AG04450 (cell line): ENCODE results near the gene KCNMB2. TPM values are rescaled to one million over a fixed set of nuclear protein-coding genes. Genes with fewer than 3 reads are reported as not detected.
"Not testable (repeated sequence)": the region's sequence is repeated elsewhere in the genome, so short reads cannot be mapped to it uniquely, and the experiment has no call there.

Source experiments
- CTCF ChIA-PET: fragments of 300-600, 350-600 bp; formaldehyde crosslinking; extraction: SDS; loops from one replicate; lab custom pipeline; 2022; ENCODE audit warnings: antibody characterized with exemption, inconsistent platforms; lab: Charles Lee
- POLR2A ChIA-PET: fragments of 350-600 bp; formaldehyde crosslinking; extraction: SDS; loops from one replicate; lab custom pipeline; 2021; ENCODE audit warnings: antibody characterized with exemption, inconsistent platforms; lab: Yijun Ruan, JAX
- DNase-seq: peaks from one replicate; pipeline ENCODE4 v3.0.0-alpha.2; 2011; ENCODE audit warnings: low read depth, low spot score
- H3K27ac ChIP-seq: one replicate; pipeline ENCODE4 v1.5.1; 2012; ENCODE audit warnings: low read depth, low read length, control low read depth
- H3K27me3 ChIP-seq: one replicate; pipeline ENCODE4 v1.6.0; 2012; ENCODE audit warnings: low read length; ENCODE audit not compliant: control insufficient read depth, insufficient read depth
- H3K4me3 ChIP-seq: 2 replicates; pipeline ENCODE4 v1.5.1; 2011; ENCODE audit warnings: mild to moderate bottlenecking, low read depth, low read length, control low read depth
- H3K9me3 ChIP-seq: 2 replicates; pipeline ENCODE4 v1.5.1; 2012; ENCODE audit warnings: low read length; ENCODE audit not compliant: control insufficient read depth, insufficient read depth
- polyA plus RNA-seq: library from polyadenylated mRNA; depleted of rRNA; stranded (reverse); fragments of >200 nt; gene quantifications from 2 replicates; pipeline ENCODE4 v1.2.3, GENCODE V29; 2011
- TF ChIP-seq, protein P1 (sequence below): IDR thresholded peaks from 2 replicates; pipeline ENCODE4 v1.5.1; 2011; ENCODE audit warnings: low read depth, low read length, control low read depth, inconsistent platforms

The KCNMB2 gene
- polyA plus RNA-seq, 1 experiment = not detected

DNA sequence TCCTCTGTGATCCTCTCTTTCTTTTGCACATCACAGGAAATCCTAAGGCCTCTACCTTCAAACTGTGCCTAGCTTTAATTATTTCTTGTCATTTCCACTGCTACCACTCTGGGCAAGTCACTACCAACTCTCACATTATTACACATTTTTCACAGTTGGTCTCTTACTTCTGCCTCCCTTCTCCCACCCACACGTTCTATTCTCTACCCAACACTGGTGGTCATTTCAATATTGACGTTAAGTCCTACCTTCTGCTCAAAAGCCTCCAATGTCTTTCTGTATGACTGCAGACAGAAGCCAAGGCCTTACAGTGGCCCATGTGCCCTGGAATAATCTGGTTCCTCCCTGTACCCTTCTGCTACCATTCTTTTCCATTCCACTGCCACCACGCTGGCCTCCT lies 3.9 kb downstream of the KCNMB2 start:
- ChIA-PET POLR2A (no interaction called here), CTCF (no interaction called here)
- TF ChIP-seq, protein P1, sequence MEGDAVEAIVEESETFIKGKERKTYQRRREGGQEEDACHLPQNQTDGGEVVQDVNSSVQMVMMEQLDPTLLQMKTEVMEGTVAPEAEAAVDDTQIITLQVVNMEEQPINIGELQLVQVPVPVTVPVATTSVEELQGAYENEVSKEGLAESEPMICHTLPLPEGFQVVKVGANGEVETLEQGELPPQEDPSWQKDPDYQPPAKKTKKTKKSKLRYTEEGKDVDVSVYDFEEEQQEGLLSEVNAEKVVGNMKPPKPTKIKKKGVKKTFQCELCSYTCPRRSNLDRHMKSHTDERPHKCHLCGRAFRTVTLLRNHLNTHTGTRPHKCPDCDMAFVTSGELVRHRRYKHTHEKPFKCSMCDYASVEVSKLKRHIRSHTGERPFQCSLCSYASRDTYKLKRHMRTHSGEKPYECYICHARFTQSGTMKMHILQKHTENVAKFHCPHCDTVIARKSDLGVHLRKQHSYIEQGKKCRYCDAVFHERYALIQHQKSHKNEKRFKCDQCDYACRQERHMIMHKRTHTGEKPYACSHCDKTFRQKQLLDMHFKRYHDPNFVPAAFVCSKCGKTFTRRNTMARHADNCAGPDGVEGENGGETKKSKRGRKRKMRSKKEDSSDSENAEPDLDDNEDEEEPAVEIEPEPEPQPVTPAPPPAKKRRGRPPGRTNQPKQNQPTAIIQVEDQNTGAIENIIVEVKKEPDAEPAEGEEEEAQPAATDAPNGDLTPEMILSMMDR = no peak
- Histone ChIP-seq H3K4me3 (no peak overlapping the region), H3K9me3 (no peaks in the 10 kb centered on the region), H3K27ac (no peak overlapping the region), H3K27me3 (peaks cover 11% of the 10 kb centered on the region)
- no peak for DNase-seq

DNA sequence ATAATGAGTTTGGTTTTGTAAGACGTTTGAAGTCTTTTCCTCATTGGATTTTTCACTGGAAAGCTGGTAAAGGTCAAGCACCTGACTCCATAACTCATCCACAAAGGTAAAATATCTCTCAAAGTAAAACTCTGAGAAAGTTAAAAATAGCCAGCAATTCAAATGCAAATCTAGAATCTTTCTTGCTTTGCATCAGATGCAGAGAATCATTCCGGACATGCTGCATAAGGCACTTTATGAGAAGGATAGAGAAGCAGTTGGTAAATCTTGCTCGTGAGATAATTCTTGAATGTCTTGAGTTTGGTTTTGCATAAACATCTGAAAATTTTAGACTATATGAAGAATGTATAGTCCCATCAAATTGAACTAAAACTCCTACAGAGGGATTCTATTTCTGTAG lies 9.1 kb downstream of the KCNMB2 start:
- H3K27ac ChIP-seq = no peak overlapping the region
- no peak for DNase-seq
- H3K27me3 ChIP-seq = no peaks in the 10 kb centered on the region
- no peaks in the 10 kb centered on the region for H3K9me3 ChIP-seq
- TF ChIP-seq, protein P1 = no peak
- POLR2A ChIA-PET = no interaction called here
- CTCF ChIA-PET = no interaction called here
- no peak overlapping the region for H3K4me3 ChIP-seq

DNA sequence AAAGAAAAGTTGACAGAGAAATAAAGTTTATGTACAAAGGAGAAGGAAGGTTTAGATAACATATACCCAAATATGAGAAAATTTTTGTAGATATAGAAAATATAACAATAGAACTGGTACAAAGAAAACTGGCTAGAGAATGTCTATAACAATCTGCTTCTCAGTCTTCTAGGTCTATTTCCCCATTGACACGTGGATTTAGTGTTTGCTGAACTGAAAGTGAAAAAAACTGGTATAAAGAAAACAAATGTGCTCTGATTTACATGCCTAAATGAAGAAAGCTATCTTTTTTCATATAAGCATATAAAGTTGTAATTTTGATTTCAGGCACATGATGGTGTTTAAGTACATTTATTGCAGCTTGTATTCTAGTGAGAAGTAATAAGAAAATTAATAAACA lies 9.8 kb downstream of the KCNMB2 start:
- ChIA-PET POLR2A (no interaction called here), CTCF (no interaction called here)
- DNase-seq = no peak
- no peak overlapping the region for H3K27ac ChIP-seq
- no peaks in the 10 kb centered on the region for H3K27me3 ChIP-seq
- H3K4me3 ChIP-seq = no peak overlapping the region
- no peaks in the 10 kb centered on the region for H3K9me3 ChIP-seq
- TF ChIP-seq, protein P1 = no peak

DNA sequence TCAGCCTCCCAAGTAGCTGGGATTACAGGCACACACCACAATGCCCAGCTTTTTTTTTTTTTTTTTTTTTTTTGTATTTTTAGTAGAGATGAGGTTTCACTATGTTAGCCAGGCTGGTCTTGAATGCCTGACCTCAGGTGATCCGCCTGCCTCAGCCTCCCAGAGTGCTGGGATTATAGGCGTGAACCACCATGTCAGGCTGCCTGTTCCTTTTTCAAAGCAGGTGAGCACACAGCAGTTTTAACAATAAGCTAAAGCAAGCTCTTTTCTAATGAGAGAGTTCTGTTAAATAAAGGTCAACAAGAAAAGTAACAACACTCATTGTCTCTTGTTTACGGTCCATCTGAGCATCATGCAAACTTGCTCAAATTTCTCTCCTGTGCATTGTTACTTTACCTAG lies 13.2 kb downstream of the KCNMB2 start:
- DNase-seq, CTCF ChIA-PET, H3K4me3 ChIP-seq, H3K27ac ChIP-seq, H3K9me3 ChIP-seq, H3K27me3 ChIP-seq: not testable (repeated sequence)
- POLR2A ChIA-PET = interaction anchor here (0.7 kb wide), 1 partner anchor 26 kb away, joined by 7 read pairs; no protein-coding TSS in a partner anchor

DNA sequence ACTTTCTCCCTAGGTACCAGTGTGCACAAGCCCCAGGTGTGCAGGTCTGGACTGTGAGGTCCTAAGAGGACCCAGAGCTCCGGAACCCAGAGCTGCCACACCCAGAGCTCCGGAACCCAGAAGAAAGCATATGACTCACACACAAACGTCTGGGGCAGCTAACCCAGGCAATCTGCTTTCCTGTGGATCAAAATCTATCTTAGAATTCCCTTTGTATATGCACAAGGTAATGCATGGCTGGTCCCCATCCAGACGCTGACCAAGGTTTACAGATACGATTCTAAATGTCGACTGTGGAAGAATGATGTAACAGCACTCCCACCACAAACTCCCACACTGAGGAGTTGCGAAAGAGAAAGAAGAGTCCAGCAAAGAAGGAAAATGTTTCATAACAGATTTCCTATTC lies 15.7 kb downstream of the KCNMB2 start:
- TF ChIP-seq, protein P1 = no peak
- no peak overlapping the region for H3K4me3 ChIP-seq
- H3K9me3 ChIP-seq = no peaks in the 10 kb centered on the region
- POLR2A ChIA-PET = no interaction called here
- DNase-seq = no peak
- H3K27me3 ChIP-seq = no peaks in the 10 kb centered on the region
- CTCF ChIA-PET = interaction anchor here (0.6 kb wide), 1 partner anchor 12 kb away, joined by 3 read pairs; no protein-coding TSS in a partner anchor
- H3K27ac ChIP-seq = no peak overlapping the region

DNA sequence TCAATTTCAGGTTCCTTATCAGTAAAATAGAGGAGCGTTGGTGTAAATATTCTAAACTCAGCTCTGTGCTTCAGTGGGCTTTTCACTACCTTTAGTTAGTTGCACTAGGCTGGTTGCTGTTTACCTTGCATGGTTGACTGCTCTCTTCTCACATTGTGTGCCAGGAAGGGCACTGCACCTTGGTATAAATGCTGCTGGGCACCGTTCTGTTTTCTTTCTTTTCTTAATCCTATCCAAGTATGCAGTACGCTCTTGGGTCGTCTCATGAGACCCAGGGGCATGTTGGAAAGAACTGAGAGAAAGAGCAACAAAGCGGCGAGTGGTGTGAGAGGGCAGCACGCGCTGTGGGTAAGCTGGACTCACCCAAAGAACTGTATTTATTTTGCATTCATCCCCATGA lies 22.4 kb downstream of the KCNMB2 start:
- ChIA-PET CTCF (no interaction called here), POLR2A (no interaction called here)
- TF ChIP-seq, protein P1 = no peak

More for the DNA sequence above, 22.4 kb downstream of the KCNMB2 start:
- no peak for DNase-seq
- Histone ChIP-seq H3K9me3 (no peaks in the 10 kb centered on the region), H3K27ac (no peak overlapping the region), H3K4me3 (no peak overlapping the region), H3K27me3 (no peaks in the 10 kb centered on the region)
